Activated T-helper 1 cell treated with Interleukin-2 at 50 U/mL for 16 hours (primary cell): ENCODE results near the gene EXT2.

Source experiments
- DNase-seq: peaks from one replicate; pipeline ENCODE4 v3.0.0-alpha.2; 2020; ENCODE audit warnings: low read depth

EXT2 gene

GRCh38 chr11:44243086-44243485 lies 147.6 kb downstream of the EXT2 start:
- no peak for DNase-seq

- no peak for DNase-seq
These were observed 148.3 kb downstream of the EXT2 start for GRCh38 chr11:44243595-44244343.

GRCh38 chr11:44244639-44245310 lies 149.3 kb downstream of the EXT2 start:
- no peak for DNase-seq

GRCh38 chr11:44246726-44247125 lies 151.2 kb downstream of the EXT2 start:
- DNase-seq = no peak

- no peak for DNase-seq
These were observed 152.0 kb downstream of the EXT2 start for GRCh38 chr11:44247508-44247907.

GRCh38 chr11:44248109-44248508 lies 152.6 kb downstream of the EXT2 start:
- DNase-seq = no peak

GRCh38 chr11:44250421-44250820 lies 154.9 kb downstream of the EXT2 start:
- DNase-seq = no peak

GRCh38 chr11:44252999-44253602 lies 157.6 kb downstream of the EXT2 start:
- no peak for DNase-seq

GRCh38 chr11:44255406-44256071 lies 160.1 kb downstream of the EXT2 start:
- no peak for DNase-seq

- no peak for DNase-seq
These were observed 161.3 kb downstream of the EXT2 start for GRCh38 chr11:44256673-44257291.

GRCh38 chr11:44257338-44258189 lies 162.1 kb downstream of the EXT2 start:
- no peak for DNase-seq

- DNase-seq = no peak
These were observed 162.7 kb downstream of the EXT2 start for GRCh38 chr11:44258190-44258489.

GRCh38 chr11:44258839-44259420 lies 163.5 kb downstream of the EXT2 start:
- DNase-seq = no peak

- no peak for DNase-seq
These were observed 164.6 kb downstream of the EXT2 start for GRCh38 chr11:44260081-44260480.

GRCh38 chr11:44261800-44262591 lies 166.5 kb downstream of the EXT2 start:
- no peak for DNase-seq

GRCh38 chr11:44263738-44264437 lies 168.4 kb downstream of the EXT2 start:
- DNase-seq = no peak

- DNase-seq = no peak
These were observed 168.9 kb downstream of the EXT2 start for GRCh38 chr11:44264438-44264749.

GRCh38 chr11:44264761-44265160 lies 169.3 kb downstream of the EXT2 start:
- no peak for DNase-seq

- no peak for DNase-seq
These were observed 170.7 kb downstream of the EXT2 start for GRCh38 chr11:44266056-44266780.
